HepG2 (cell line): ENCODE measurements around the gene DLG5. TPM values are rescaled to one million over a fixed set of nuclear protein-coding genes. Genes with fewer than 3 reads are reported as not detected.

Experiments
- ATAC-seq: fragments of 200-7000 bp; cut with Tn5 transposase; 3 replicates; pipeline ENCODE4 v1.9.1; 2020; ENCODE audit warnings: mild to moderate bottlenecking, moderate library complexity
- BruUV-seq: library from RNA; stranded (reverse); fragments of 400-500 nt; replicated peaks from 2 replicates; lab custom pipeline; 2021; lab: Mats Ljungman, UMichigan
- CTCF ChIA-PET: fragments of 300-600 bp; formaldehyde crosslinking; extraction: SDS; loops from one replicate; lab custom pipeline; 2021; ENCODE audit warnings: low total read pairs, inconsistent platforms, low intra/inter-chr PET ratio; lab: Yijun Ruan, JAX
- POLR2A ChIA-PET: fragments of 350-600 bp; sonication (Branson Sonifier 250); formaldehyde crosslinking; loops from one replicate; lab custom pipeline; 2020; ENCODE audit warnings: antibody characterized with exemption, inconsistent platforms; lab: Yijun Ruan, JAX
- DNase-seq: peaks from one replicate; pipeline ENCODE4 v3.0.0-alpha.2; 2015; ENCODE audit warnings: low spot score
- FAIRE-seq: peaks from 3 replicates; lab custom pipeline; 2011; peaks lifted over from hg19 to GRCh38; lab: Jason Lieb, UNC
- H2AFZ ChIP-seq: one replicate; pipeline ENCODE4 v1.6.1; 2011; ENCODE audit warnings: low read length, inconsistent platforms
- H3K27ac ChIP-seq: fragments of 300-600 bp; 3 replicates; pipeline ENCODE4 v1.8.0; 2011; ENCODE audit warnings: mixed run types, mild to moderate bottlenecking, mixed read lengths, low read length, inconsistent platforms; ENCODE audit not compliant: insufficient read depth; ENCODE audit errors: extremely low read length
- H3K27me3 ChIP-seq, 2 experiments: fragments of 200-600 bp in 1 of 2; 2 replicates in 1 of 2; 3 replicates in 1 of 2; pipeline versions ENCODE4 v1.6.0 to v1.8.0; 2011; ENCODE audit warnings: low read length in 2 of 2, mild to moderate bottlenecking in 2 of 2, moderate library complexity in 2 of 2, inconsistent platforms in 1 of 2; ENCODE audit not compliant: insufficient read depth in 2 of 2, control insufficient read depth in 1 of 2
- H3K36me3 ChIP-seq, 2 experiments: fragments of 200-600 bp in 1 of 2; replicated peaks in 1 of 2; 2 replicates in 1 of 2; 3 replicates in 1 of 2; pipeline versions ENCODE4 v1.5.1 to v1.8.0; 2011; ENCODE audit warnings: low read length in 2 of 2, inconsistent platforms in 1 of 2; ENCODE audit not compliant: insufficient read depth in 2 of 2, control insufficient read depth in 1 of 2
- H3K4me1 ChIP-seq: 2 replicates; pipeline ENCODE4 v1.5.1; 2012; ENCODE audit warnings: low read length, inconsistent platforms; ENCODE audit not compliant: insufficient read depth
- H3K4me2 ChIP-seq: 2 replicates; pipeline ENCODE4 v1.6.0; 2011; ENCODE audit warnings: low read depth, low read length, inconsistent platforms
- H3K4me3 ChIP-seq, 3 experiments: fragments of 200-600 bp in 1 of 3; sonication (generic), shearing (Covaris generic) in 1 of 3; replicated peaks in 1 of 3; 2 replicates each; pipeline ENCODE4 v1.5.1; 2011 to 2016; ENCODE audit warnings: low read length in 3 of 3, inconsistent platforms in 2 of 3, low read depth in 2 of 3, mild to moderate bottlenecking in 2 of 3, control low read depth in 1 of 3, mixed read lengths in 1 of 3; ENCODE audit not compliant: insufficient read depth in 1 of 3
- H3K79me2 ChIP-seq: one replicate; pipeline ENCODE4 v1.6.1; 2011; ENCODE audit warnings: low read length, inconsistent platforms; ENCODE audit not compliant: insufficient read depth
- H3K9ac ChIP-seq: 2 replicates; pipeline ENCODE4 v1.6.0; 2011; ENCODE audit warnings: mild to moderate bottlenecking, low read depth, low read length, inconsistent platforms; ENCODE audit not compliant: insufficient read depth
- H3K9me3 ChIP-seq: 2 replicates; pipeline ENCODE4 v1.5.1; 2012; ENCODE audit warnings: mild to moderate bottlenecking, low read length
- H4K20me1 ChIP-seq: 2 replicates; pipeline ENCODE4 v1.6.0; 2011; ENCODE audit warnings: inconsistent platforms, mild to moderate bottlenecking, low read length, moderate library complexity; ENCODE audit not compliant: insufficient read depth
- ETV5 ChIP-seq: IDR thresholded peaks from 2 replicates; pipeline ENCODE4 v1.6.1; 2018; ENCODE audit warnings: missing biosample characterization, missing genetic modification reagents, inconsistent platforms, borderline replicate concordance
- ISL2 ChIP-seq: sonication (generic); formaldehyde crosslinking; IDR thresholded peaks from 2 replicates; pipeline ENCODE4 v1.5.0; 2020; ENCODE audit warnings: missing genetic modification reagents
- NR2F1 ChIP-seq, 2 experiments: fragments of 450-650 bp in 1 of 2; formaldehyde crosslinking in 1 of 2; IDR thresholded peaks; 2 replicates each; pipeline versions ENCODE4 v1.5.0 to v1.6.1; 2016 to 2020; ENCODE audit warnings: mild to moderate bottlenecking in 1 of 2, missing compliant biosample characterization in 1 of 2, missing genetic modification reagents in 1 of 2, moderate library complexity in 1 of 2
- TBP ChIP-seq: sonication (generic); formaldehyde crosslinking; IDR thresholded peaks from 2 replicates; pipeline ENCODE4 v1.5.0; 2020; ENCODE audit warnings: missing genetic modification reagents
- TGIF2 ChIP-seq: IDR thresholded peaks from 2 replicates; pipeline ENCODE4 v1.6.1; 2016; ENCODE audit warnings: control low read depth, missing compliant biosample characterization
- ZBTB25 ChIP-seq: IDR thresholded peaks from 2 replicates; pipeline ENCODE4 v1.6.1; 2018; ENCODE audit warnings: missing genetic modification reagents
- ZBTB39 ChIP-seq: sonication (generic); formaldehyde crosslinking; IDR thresholded peaks from 2 replicates; pipeline ENCODE4 v1.5.0; 2020; ENCODE audit warnings: missing genetic modification reagents
- ZC3H4 ChIP-seq: sonication (generic); formaldehyde crosslinking; IDR thresholded peaks from 2 replicates; pipeline ENCODE4 v1.4.0; 2020; ENCODE audit warnings: missing genetic modification reagents, borderline replicate concordance
- ZFP36L1 ChIP-seq: sonication (generic); formaldehyde crosslinking; IDR thresholded peaks from 2 replicates; pipeline ENCODE4 v1.8.0; 2022; ENCODE audit warnings: mild to moderate bottlenecking, missing genetic modification reagents, moderate library complexity
- ZNF207 ChIP-seq: fragments of 450-650 bp; IDR thresholded peaks from 2 replicates; pipeline ENCODE4 v1.6.1; 2016; ENCODE audit warnings: antibody characterized with exemption, borderline replicate concordance
- ZNF7 ChIP-seq: IDR thresholded peaks from 2 replicates; pipeline ENCODE4 v1.6.1; 2016; ENCODE audit warnings: missing biosample characterization, missing genetic modification reagents
- ZNF720 ChIP-seq: sonication (generic); formaldehyde crosslinking; IDR thresholded peaks from 2 replicates; pipeline ENCODE4 v1.4.0; 2020; ENCODE audit warnings: missing genetic modification reagents
- ZNF781 ChIP-seq: sonication (generic); formaldehyde crosslinking; IDR thresholded peaks from 2 replicates; pipeline ENCODE4 v1.5.1; 2020; ENCODE audit warnings: borderline replicate concordance, mild to moderate bottlenecking, missing genetic modification reagents; ENCODE audit errors: not compliant biosample characterization
- WGBS: methylation state at CpG from one replicate; pipeline ENCODE4 v1.1.6; 2017; ENCODE audit warnings: low lambda C conversion rate; 5-methylcytosine and 5-hydroxymethylcytosine counted together
- in situ Hi-C: cut with HindIII; loops from 2 replicates; pipeline ENCODE4 v1.10.0; 2017; ENCODE audit warnings: low pct_unique_long_range_greater_than_20kb; ENCODE audit not compliant: extremely low pct_ligation_motif_present
- intact Hi-C: fragments of 100-400 bp; cut with micrococcal nuclease; formaldehyde crosslinking; loops from one replicate; pipeline ENCODE4 v1.10.0; 2022; ENCODE audit not compliant: unreplicated experiment
- polyA plus RNA-seq, 8 experiments: library from polyadenylated mRNA; depleted of rRNA in 3 of 8; stranded (reverse) in 7 of 8; unstranded in 1 of 8; fragments of >200 nt; fragmentation: Illumina TruSeq in 4 of 8; extraction: Trizol in 4 of 8; gene quantifications; 2 replicates each; pipeline versions ENCODE4 v1.2.1 to v1.2.3, GENCODE V29; 2011 to 2016; ENCODE audit warnings: low read depth in 4 of 8, missing spikeins in 1 of 8, mixed read lengths in 1 of 8; ENCODE audit not compliant: insufficient read depth in 1 of 8
- total RNA-seq, 5 experiments: library from RNA; depleted of rRNA; stranded (reverse); fragments of >200 nt; fragmentation: Illumina TruSeq; extraction: Trizol; gene quantifications; 2 replicates each; pipeline ENCODE4 v1.2.3, GENCODE V29; 2016; ENCODE audit warnings: low read depth in 1 of 5
- TF ChIP-seq, protein P1 (sequence below): sonication (generic); formaldehyde crosslinking; IDR thresholded peaks from 2 replicates; pipeline ENCODE4 v1.5.0; 2020; ENCODE audit warnings: missing genetic modification reagents

Gene DLG5
- total and polyA plus RNA-seq, 2 of the 13 experiments (the other 11 are each of a cell fraction or from before 2014, with no cell fraction given), result 15.5 to 18.2 TPM

DNA sequence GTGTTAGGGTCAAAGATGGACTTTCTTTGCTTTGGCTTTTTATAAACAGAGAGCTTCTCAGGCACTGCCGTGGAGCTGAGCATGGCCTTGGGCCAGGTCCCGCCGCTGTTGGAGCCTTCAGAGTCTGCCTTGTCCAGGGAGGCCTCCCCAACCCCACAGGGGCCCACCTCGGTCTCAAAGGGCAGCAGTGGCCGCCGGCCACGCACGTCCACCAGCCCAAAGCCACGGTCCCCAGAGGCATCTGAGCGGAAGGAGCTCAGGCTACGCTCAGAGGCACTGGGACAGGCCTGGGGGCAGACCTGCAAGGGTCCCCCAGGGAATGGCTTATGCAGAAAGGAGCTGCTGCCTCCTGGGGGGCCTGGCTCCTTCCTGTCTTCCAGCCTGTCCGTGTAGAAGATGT is 105.0 kb downstream of the DLG5 start:
- 91% methylated on average over 6 of the region's 12 CpGs for WGBS
- DNase-seq (no peak), FAIRE-seq (no peak), ATAC-seq (no peak)
- Histone ChIP-seq H3K27me3 (no peaks in the 10 kb centered on the region), H4K20me1 (no peaks in the 10 kb centered on the region), H3K27ac (no peak overlapping the region), H2AFZ (no peak overlapping the region), H3K9me3 (no peaks in the 10 kb centered on the region), H3K4me1 (peaks cover 9% of the 10 kb centered on the region), H3K4me2 (no peak overlapping the region), H3K79me2 (no peaks in the 10 kb centered on the region), H3K4me3 (no peak overlapping the region), H3K9ac (no peak overlapping the region), H3K36me3 (peaks cover 40 to 73% of the 10 kb centered on the region in 2 experiments)
- intact Hi-C loops, result no loop called here
- in situ Hi-C loops, result no loop called here
- TSS peak; percentile 51 for BruUV-seq
- POLR2A ChIA-PET, result no interaction called here
- CTCF ChIA-PET, result no interaction called here
- TF ChIP-seq ZBTB25 (CRISPR knock-in tag) (no peak), ETV5 (no peak), ZBTB39 (no peak), ZNF207 (no peak), TBP (CRISPR knock-in tag) (no peak), TGIF2 (CRISPR knock-in tag) (no peak), ISL2 (CRISPR knock-in tag) (no peak), ZNF720 (CRISPR knock-in tag) (no peak), NR2F1 (CRISPR knock-in tag; IDR thresholded peaks at IDR 0.05) (no peak), ZNF781 (CRISPR knock-in tag) (no peak), ZFP36L1 (CRISPR knock-in tag) (no peak), ZNF7 (CRISPR knock-in tag) (no peak), ZC3H4 (CRISPR knock-in tag) (no peak)
- TF ChIP-seq, protein P1, sequence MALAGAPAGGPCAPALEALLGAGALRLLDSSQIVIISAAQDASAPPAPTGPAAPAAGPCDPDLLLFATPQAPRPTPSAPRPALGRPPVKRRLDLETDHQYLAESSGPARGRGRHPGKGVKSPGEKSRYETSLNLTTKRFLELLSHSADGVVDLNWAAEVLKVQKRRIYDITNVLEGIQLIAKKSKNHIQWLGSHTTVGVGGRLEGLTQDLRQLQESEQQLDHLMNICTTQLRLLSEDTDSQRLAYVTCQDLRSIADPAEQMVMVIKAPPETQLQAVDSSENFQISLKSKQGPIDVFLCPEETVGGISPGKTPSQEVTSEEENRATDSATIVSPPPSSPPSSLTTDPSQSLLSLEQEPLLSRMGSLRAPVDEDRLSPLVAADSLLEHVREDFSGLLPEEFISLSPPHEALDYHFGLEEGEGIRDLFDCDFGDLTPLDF (CRISPR knock-in tag), result no peak
